SU-DHL-6 (cell line): ENCODE results near the gene HHAT.

ENCODE experiments used
- CTCF ChIP-seq: fragments of 200-600 bp; sonication (generic); IDR thresholded peaks from one replicate; pipeline ENCODE4 v1.5.1; 2017; ENCODE audit warnings: antibody characterized with exemption, mild to moderate bottlenecking, low read length, moderate library complexity; ENCODE audit not compliant: insufficient read depth, poor library complexity, severe bottlenecking
- EZH2phosphoT487 ChIP-seq: fragments of 200-600 bp; sonication (generic), shearing (Covaris generic); conservative IDR thresholded peaks from 2 replicates; pipeline ENCODE4 v1.6.1; 2018; ENCODE audit warnings: mild to moderate bottlenecking, antibody characterized with exemption, low read length, moderate library complexity, mixed read lengths

DNA sequence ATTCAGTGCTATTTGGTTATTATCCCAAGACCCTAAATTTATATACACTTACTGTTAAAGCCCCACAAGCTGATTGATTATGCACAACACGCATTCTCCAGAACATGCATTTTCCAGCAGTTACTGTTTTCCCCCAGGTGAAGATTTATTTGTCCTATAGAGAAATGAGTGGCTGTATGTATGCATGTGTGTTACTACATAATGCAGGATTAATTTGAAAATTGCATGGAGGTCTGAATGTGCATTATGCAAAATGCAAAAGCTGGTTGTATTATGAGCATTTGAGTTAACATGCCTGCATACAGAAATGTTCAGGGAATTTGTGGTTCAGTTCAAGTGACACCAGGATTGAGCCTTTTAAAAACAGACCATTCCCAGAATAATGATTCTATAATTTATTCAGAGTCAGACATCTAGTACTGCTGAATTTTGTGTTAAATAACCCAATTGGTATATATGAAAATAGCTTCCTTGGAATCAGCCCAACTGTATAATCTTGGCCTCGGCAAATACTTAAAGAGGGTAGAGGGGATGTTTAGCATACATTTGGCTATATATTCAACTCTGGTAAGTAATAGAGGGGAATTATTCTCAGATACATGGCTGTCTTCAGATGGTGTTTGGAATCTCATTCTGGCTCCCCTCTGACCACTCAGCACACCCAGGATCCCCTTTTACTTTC lies 320.0 kb downstream of the HHAT start:
- no peak for TF ChIP-seq CTCF
- TF ChIP-seq EZH2phosphoT487, result no peak
